Activated CD8-positive, alpha-beta T cell treated with anti-CD3 and anti-CD28 coated beads, Interleukin-2, amount 10 ng/mL, durations not matched to agents 7 days and 5 days (primary cell): Measurements from ENCODE around the gene SBSN. TPM values are rescaled to one million over a fixed set of nuclear protein-coding genes. Genes with fewer than 3 reads are reported as not detected.

ENCODE experiments used
- ATAC-seq: fragments of 150-1000 bp; cut with Tn5 transposase; one replicate; pipeline ENCODE4 v1.10.0; 2021; ENCODE audit warnings: moderate library complexity
- CTCF ChIA-PET: fragments of 350-600 bp; sonication (Branson Sonifier 250); formaldehyde crosslinking; loops from one replicate; lab custom pipeline; 2021; ENCODE audit warnings: antibody characterized with exemption; lab: Charles Lee
- POLR2A ChIA-PET: fragments of 350-600 bp; sonication (Branson Sonifier 250); formaldehyde crosslinking; loops from one replicate; lab custom pipeline; 2021; ENCODE audit warnings: antibody characterized with exemption; lab: Charles Lee
- DNase-seq: peaks from one replicate; pipeline ENCODE4 v3.0.0-alpha.2; 2020
- H3K27ac Mint-ChIP-seq: one replicate; pipeline ENCODE4 v1.8.0; 2021; ENCODE audit warnings: mild to moderate bottlenecking, mixed read lengths
- H3K27me3 Mint-ChIP-seq: one replicate; pipeline ENCODE4 v1.8.0; 2021; ENCODE audit warnings: low read depth, mixed read lengths
- H3K36me3 Mint-ChIP-seq: one replicate; pipeline ENCODE4 v1.8.0; 2021; ENCODE audit warnings: low read depth, mixed read lengths
- H3K4me1 Mint-ChIP-seq: one replicate; pipeline ENCODE4 v1.8.0; 2021; ENCODE audit warnings: low read depth, mixed read lengths
- H3K4me3 Mint-ChIP-seq: one replicate; pipeline ENCODE4 v1.8.0; 2021; ENCODE audit warnings: mild to moderate bottlenecking, mixed read lengths
- H3K9me3 Mint-ChIP-seq: one replicate; pipeline ENCODE4 v1.8.0; 2022; ENCODE audit warnings: mixed read lengths; ENCODE audit not compliant: insufficient read depth
- total RNA-seq, 2 experiments: library from RNA; stranded (reverse); gene quantifications; one replicate each; pipeline ENCODE4 v1.2.3, GENCODE V29; 2021

Gene SBSN
- total RNA-seq, 2 experiments from 2014 or later = not detected

- ChIA-PET POLR2A (no interaction called here), CTCF (interaction anchor here (0.7 to 2.8 kb wide), 22 partner anchors 10 to 197 kb away, joined by 3 to 14 read pairs (median 5); partner anchors contain the start of gene COX6B1)
- ATAC-seq (no peak), DNase-seq (no peak)
- Mint-ChIP-seq H3K4me3 (no peak overlapping the region), H3K27me3 (peaks cover 54% of the 10 kb centered on the region), H3K27ac (no peak overlapping the region), H3K4me1 (peaks cover 16% of the 10 kb centered on the region), H3K9me3 (no peaks in the 10 kb centered on the region), H3K36me3 (no peaks in the 10 kb centered on the region)
These were observed 17.5 kb downstream of the SBSN start for GRCh38 chr19:35510626-35510964.

- peak; percentile 85 for ATAC-seq
- POLR2A ChIA-PET = no interaction called here
- H3K4me1 Mint-ChIP-seq = peaks cover 16% of the 10 kb centered on the region
- peak overlapping the region; percentile 38 for H3K4me3 Mint-ChIP-seq
- no peak overlapping the region for H3K27ac Mint-ChIP-seq
- H3K36me3 Mint-ChIP-seq = no peaks in the 10 kb centered on the region
- H3K27me3 Mint-ChIP-seq = peaks cover 58% of the 10 kb centered on the region
- H3K9me3 Mint-ChIP-seq = no peaks in the 10 kb centered on the region
- CTCF ChIA-PET = interaction anchor here (0.7 to 3.7 kb wide), 23 partner anchors 9 to 196 kb away, joined by 3 to 22 read pairs (median 5); partner anchors contain the start of gene COX6B1
- peak; percentile 78 for DNase-seq
These were observed 18.1 kb downstream of the SBSN start for GRCh38 chr19:35509861-35510625.

GRCh38 chr19:35509018-35509652 is 19.0 kb downstream of the SBSN start:
- H3K36me3 Mint-ChIP-seq = no peaks in the 10 kb centered on the region
- peaks cover 56% of the 10 kb centered on the region for H3K27me3 Mint-ChIP-seq
- peak; percentile 50 for ATAC-seq
- DNase-seq = peak; percentile 60
- ChIA-PET POLR2A (interaction anchor here (1.2 kb wide), 1 partner anchor 14 kb away, joined by 3 read pairs; no protein-coding TSS in a partner anchor), CTCF (interaction anchor here (1.0 to 3.7 kb wide), 9 partner anchors 11 to 155 kb away, joined by 3 to 22 read pairs (median 7); no protein-coding TSS in a partner anchor)
- H3K4me1 Mint-ChIP-seq = peaks cover 16% of the 10 kb centered on the region
- no peaks in the 10 kb centered on the region for H3K9me3 Mint-ChIP-seq
- H3K27ac Mint-ChIP-seq = no peak overlapping the region
- H3K4me3 Mint-ChIP-seq = no peak overlapping the region

GRCh38 chr19:35508129-35508528 is 20.0 kb downstream of the SBSN start:
- Mint-ChIP-seq H3K4me3 (no peak overlapping the region), H3K4me1 (peaks cover 16% of the 10 kb centered on the region), H3K27me3 (peaks cover 53% of the 10 kb centered on the region), H3K36me3 (no peaks in the 10 kb centered on the region), H3K27ac (no peak overlapping the region), H3K9me3 (no peaks in the 10 kb centered on the region)
- CTCF ChIA-PET = interaction anchor here (0.6 to 3.7 kb wide), 5 partner anchors 13 to 441 kb away, joined by 3 to 22 read pairs (median 6); no protein-coding TSS in a partner anchor
- DNase-seq = no peak
- no peak for ATAC-seq
- POLR2A ChIA-PET = interaction anchor here (1.2 kb wide), 1 partner anchor 13 kb away, joined by 3 read pairs; no protein-coding TSS in a partner anchor

DNA sequence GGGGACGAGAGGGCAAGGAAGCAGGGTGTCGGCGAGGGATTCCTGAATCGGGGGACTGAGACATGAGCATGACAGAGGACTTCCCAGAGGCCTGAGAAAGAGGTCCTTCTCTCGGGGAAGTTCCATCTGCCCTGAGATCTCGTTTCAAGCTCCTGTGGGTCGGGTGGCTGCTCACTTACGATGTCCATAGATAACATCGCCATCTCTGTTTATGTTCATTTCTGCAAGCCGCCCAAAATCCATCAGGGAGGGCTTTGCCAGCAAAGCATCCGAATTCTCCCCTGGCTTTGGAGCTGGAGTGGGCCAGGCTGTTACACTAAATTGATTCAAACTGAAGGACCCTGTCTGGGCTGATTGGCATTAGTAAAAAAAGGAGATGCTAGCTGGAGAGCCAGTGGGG is 20.6 kb downstream of the SBSN start:
- peaks cover 16% of the 10 kb centered on the region for H3K4me1 Mint-ChIP-seq
- no peak overlapping the region for H3K27ac Mint-ChIP-seq
- ChIA-PET CTCF (interaction anchor here (0.7 to 3.7 kb wide), 3 partner anchors 12 to 41 kb away, joined by 3 to 22 read pairs (median 6); no protein-coding TSS in a partner anchor), POLR2A (no interaction called here)
- peaks cover 48% of the 10 kb centered on the region for H3K27me3 Mint-ChIP-seq
- H3K9me3 Mint-ChIP-seq = no peaks in the 10 kb centered on the region
- DNase-seq (no peak), ATAC-seq (no peak)
- H3K4me3 Mint-ChIP-seq = no peak overlapping the region
- H3K36me3 Mint-ChIP-seq = no peaks in the 10 kb centered on the region

- no peak overlapping the region for H3K27ac Mint-ChIP-seq
These were observed 22.1 kb downstream of the SBSN start for GRCh38 chr19:35506011-35506410.

DNA sequence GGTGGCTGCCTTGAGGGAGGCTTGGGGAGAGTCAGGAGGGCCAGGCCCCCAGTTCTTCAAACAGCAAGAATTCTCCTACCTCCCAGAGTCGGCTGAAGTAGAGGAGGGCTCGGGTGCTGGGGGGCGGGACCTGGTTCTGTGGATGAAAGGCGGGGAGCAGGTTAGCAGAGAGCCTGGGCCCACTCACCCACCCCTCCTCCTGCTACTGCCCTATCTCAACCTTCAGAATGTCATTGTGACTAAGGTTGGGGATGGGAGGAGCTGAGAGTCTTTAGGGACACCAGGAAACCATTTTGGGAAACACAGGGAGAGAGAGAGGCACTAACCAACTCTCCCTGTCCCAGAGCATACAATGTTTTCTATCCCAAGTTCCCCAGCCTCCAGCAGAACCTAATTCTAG is 25.4 kb downstream of the SBSN start:
- no peaks in the 10 kb centered on the region for H3K36me3 Mint-ChIP-seq
- ChIA-PET POLR2A (interaction anchor here (0.6 kb wide), 1 partner anchor 96 kb away, joined by 3 read pairs; no protein-coding TSS in a partner anchor), CTCF (interaction anchor here (1.5 to 2.8 kb wide), 2 partner anchors 8 to 150 kb away, joined by 3 to 14 read pairs; no protein-coding TSS in a partner anchor)
- H3K4me1 Mint-ChIP-seq = no peaks in the 10 kb centered on the region
- no peak for ATAC-seq
- H3K27ac Mint-ChIP-seq = no peak overlapping the region
- no peak for DNase-seq
- no peak overlapping the region for H3K4me3 Mint-ChIP-seq
- no peaks in the 10 kb centered on the region for H3K9me3 Mint-ChIP-seq
- peaks cover 18% of the 10 kb centered on the region for H3K27me3 Mint-ChIP-seq

More at GRCh38 chr19:35506011-35506410, 22.1 kb downstream of the SBSN start:
- H3K4me3 Mint-ChIP-seq = no peak overlapping the region
- no peaks in the 10 kb centered on the region for H3K36me3 Mint-ChIP-seq
- H3K9me3 Mint-ChIP-seq = no peaks in the 10 kb centered on the region
- DNase-seq (no peak), ATAC-seq (no peak)
- ChIA-PET POLR2A (interaction anchor here (0.6 kb wide), 1 partner anchor 87 kb away, joined by 3 read pairs; no protein-coding TSS in a partner anchor), CTCF (interaction anchor here (1.0 to 3.7 kb wide), 2 partner anchors 11 to 38 kb away, joined by 3 to 22 read pairs; no protein-coding TSS in a partner anchor)
- H3K27me3 Mint-ChIP-seq = peaks cover 45% of the 10 kb centered on the region
- peaks cover 16% of the 10 kb centered on the region for H3K4me1 Mint-ChIP-seq

DNA sequence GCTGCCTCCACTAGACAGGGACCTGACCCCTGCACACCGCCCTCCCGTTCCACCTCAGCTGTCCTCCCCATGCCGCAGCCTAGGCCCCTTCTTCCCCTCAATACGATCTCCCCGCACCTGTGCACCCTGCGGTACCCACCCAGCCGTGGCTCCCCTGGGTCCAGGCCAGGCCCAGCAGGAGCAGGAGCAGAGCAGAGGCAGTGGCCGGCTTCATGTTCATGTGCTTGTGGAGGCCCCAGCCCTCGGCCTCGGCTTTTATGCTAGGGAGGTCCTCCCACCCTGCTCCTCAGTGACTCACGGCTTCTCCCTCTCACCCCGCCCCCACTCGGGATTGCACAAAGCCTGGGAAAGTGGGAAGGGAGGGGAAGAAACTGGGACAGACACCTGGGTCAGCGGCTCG is 26.4 kb downstream of the SBSN start:
- DNase-seq (no peak), ATAC-seq (no peak)
- Mint-ChIP-seq H3K27me3 (peaks cover 12% of the 10 kb centered on the region), H3K4me1 (no peaks in the 10 kb centered on the region), H3K36me3 (no peaks in the 10 kb centered on the region), H3K4me3 (no peak overlapping the region), H3K27ac (no peak overlapping the region), H3K9me3 (no peaks in the 10 kb centered on the region)
- CTCF ChIA-PET = no interaction called here
- POLR2A ChIA-PET = no interaction called here

GRCh38 chr19:35500611-35501010 is 27.5 kb downstream of the SBSN start:
- Mint-ChIP-seq H3K4me1 (no peaks in the 10 kb centered on the region), H3K9me3 (no peaks in the 10 kb centered on the region), H3K4me3 (no peak overlapping the region), H3K27me3 (peaks cover 7% of the 10 kb centered on the region), H3K36me3 (no peaks in the 10 kb centered on the region), H3K27ac (no peak overlapping the region)
- CTCF ChIA-PET = interaction anchor here (1.0 to 1.1 kb wide), 2 partner anchors 10 to 148 kb away, joined by 3 read pairs; no protein-coding TSS in a partner anchor
- DNase-seq = no peak
- ATAC-seq = no peak
- POLR2A ChIA-PET = no interaction called here

GRCh38 chr19:35498984-35499527 is 29.1 kb downstream of the SBSN start:
- CTCF ChIA-PET = no interaction called here
- Mint-ChIP-seq H3K4me3 (no peak overlapping the region), H3K27me3 (peaks cover 3% of the 10 kb centered on the region), H3K4me1 (peaks cover 4% of the 10 kb centered on the region), H3K36me3 (no peaks in the 10 kb centered on the region), H3K9me3 (no peaks in the 10 kb centered on the region), H3K27ac (no peak overlapping the region)
- POLR2A ChIA-PET = no interaction called here
- ATAC-seq = no peak
- DNase-seq = no peak

GRCh38 chr19:35498220-35498619 is 29.9 kb downstream of the SBSN start:
- ATAC-seq (no peak), DNase-seq (no peak)
- ChIA-PET CTCF (interaction anchor here (0.7 to 1.6 kb wide), 3 partner anchors 36 to 146 kb away, joined by 3 to 4 read pairs (median 4); no protein-coding TSS in a partner anchor), POLR2A (no interaction called here)
- H3K9me3 Mint-ChIP-seq = no peaks in the 10 kb centered on the region
- H3K27ac Mint-ChIP-seq = no peak overlapping the region
- H3K36me3 Mint-ChIP-seq = no peaks in the 10 kb centered on the region
- H3K4me1 Mint-ChIP-seq = peaks cover 4% of the 10 kb centered on the region
- H3K4me3 Mint-ChIP-seq = no peak overlapping the region
- peaks cover 7% of the 10 kb centered on the region for H3K27me3 Mint-ChIP-seq
